HPDE6-E6E7 (cell line): Measurements from ENCODE around the gene SUPT4H1.
A peak's percentile ranks its signal among the peaks of the same experiment; 100 is the strongest.

ENCODE experiments used
- DNase-seq: peaks from one replicate; pipeline ENCODE4 v3.0.0; 2011; ENCODE audit warnings: missing footprints; ENCODE audit errors: extremely low spot score

SUPT4H1 gene

DNA sequence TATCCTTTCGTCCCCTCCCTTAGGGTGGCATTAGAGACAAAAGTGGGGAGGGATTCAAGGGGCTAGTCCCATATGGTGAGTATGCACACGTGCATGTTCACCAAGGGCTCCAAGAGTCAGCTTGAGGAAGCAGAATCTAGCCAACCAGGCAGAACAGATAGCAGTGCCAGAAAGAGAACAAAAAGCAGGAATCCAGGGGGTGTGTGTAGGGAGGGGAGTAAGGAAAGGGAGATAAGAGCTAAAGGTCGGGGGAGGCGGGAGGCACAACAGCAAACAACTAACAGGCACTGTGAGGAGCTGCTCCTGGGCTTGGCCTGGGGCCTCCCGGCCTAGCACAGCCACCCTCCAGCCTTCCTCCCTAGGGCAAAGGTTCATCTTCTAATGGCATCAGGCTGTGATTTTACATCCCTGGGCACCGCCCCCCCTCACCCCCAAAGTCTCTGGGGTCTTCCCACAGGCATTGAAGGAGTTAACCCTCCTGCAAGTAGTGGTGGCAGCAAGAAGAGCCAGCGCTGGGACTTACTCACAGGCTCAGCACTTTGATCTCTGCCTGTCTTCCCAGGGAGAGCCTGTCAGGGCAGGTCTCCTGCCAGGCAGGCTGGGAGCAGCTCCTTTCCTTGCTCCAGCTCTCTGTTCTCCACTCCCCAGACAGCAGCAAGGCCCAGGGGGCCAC lies 12.4 kb upstream of the SUPT4H1 start:
- DNase-seq: peak; percentile 83

DNA sequence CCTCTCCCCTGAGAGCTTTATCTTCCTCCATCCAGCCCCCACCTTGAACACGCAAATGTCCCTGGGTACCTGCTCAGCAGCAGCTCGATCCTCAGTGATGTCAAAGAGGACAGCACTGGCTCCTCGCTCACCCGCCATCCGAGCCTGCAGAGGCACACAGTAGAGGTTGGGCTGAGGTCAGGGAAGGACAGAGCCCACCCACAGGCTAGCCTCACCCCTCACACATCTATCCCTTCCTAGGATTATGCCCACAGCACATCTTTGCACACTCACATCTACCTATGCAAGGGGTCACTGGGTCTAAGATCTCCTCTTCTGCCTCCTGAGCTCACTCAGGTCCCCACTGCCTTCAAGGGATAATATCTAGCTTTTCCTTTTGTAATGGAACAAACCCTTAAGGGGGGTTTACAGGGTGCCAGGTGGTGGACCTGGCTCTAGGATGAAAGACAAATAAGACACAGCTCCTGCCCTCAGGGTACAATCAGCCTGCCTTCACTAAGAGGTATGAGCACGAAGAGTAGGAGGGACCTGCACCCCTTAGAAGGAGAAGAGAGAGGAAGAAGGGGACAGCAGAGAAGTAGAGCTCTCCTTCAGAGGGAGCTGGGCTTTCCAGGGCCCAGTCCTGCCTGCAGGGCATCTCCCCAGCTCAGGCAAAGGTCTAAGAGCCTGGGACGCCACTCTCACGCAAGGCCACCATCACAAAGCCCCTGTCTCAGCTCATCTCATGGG lies 11.6 kb upstream of the SUPT4H1 start:
- no peak for DNase-seq

DNA sequence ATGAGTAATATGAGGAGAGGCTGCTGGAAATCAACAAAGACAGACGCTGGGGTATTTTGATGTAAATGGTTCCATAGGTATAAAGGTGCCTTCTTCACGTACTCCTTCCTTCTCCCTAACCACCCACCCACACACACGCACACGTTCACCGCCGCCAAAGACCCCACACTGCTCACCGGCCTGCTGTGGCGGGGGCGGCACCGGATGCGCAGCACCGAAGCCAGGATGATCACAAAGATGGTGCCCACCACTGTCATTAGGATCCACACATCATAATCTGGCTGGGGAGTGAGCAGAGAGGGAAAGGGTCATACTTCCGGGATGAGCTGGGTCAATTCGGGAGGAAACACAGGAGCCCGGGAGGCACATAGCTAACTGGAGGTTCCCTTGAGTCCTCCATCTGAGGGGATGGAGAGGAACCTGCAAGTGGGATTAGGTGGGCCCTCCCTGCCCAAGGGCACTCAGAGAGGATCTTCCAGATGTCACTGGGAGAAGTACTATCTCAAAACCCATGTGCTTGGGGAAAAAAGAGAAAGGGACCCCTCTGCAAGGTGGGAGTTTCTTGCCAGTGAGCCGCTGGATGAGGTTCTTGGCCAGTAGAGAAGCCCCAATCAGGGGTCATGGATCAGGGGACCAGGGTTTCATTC lies 10.5 kb upstream of the SUPT4H1 start:
- no peak for DNase-seq

DNA sequence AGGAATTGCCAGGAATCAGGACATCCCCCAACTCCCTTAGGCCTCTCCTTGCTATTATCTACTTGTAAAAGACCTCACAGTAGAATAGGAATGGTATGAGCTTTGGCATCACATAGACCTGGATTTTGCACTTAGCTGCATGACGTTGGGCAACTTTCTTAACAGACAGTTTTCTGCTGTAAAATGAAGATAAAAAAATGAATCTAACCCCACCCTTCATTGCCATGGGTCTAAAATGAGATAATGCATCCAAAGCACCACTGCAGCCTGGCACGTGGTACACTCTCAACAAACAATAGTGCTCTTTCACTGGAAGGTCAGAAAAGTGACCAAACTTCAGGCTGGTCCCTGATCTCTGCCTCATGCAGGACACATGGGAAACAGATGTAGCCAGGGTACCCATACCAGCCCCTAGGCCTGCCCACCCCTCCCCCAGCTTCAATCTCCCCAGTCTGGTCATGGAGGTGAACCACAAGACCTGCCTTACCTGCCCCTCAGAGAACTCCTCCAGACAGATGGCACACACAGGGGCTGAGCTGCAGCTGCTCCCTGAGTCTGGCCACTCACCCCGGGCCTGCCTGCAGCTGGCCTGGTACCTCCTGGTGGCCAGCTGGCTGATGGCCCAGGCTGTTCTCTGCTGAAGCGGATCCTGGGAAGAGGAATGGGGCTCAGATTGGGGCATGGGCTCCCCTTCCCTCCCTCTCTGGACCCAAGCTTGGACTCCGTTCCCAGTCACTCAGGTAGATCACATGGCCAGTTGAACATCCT lies 8.5 kb upstream of the SUPT4H1 start:
- no peak for DNase-seq

DNA sequence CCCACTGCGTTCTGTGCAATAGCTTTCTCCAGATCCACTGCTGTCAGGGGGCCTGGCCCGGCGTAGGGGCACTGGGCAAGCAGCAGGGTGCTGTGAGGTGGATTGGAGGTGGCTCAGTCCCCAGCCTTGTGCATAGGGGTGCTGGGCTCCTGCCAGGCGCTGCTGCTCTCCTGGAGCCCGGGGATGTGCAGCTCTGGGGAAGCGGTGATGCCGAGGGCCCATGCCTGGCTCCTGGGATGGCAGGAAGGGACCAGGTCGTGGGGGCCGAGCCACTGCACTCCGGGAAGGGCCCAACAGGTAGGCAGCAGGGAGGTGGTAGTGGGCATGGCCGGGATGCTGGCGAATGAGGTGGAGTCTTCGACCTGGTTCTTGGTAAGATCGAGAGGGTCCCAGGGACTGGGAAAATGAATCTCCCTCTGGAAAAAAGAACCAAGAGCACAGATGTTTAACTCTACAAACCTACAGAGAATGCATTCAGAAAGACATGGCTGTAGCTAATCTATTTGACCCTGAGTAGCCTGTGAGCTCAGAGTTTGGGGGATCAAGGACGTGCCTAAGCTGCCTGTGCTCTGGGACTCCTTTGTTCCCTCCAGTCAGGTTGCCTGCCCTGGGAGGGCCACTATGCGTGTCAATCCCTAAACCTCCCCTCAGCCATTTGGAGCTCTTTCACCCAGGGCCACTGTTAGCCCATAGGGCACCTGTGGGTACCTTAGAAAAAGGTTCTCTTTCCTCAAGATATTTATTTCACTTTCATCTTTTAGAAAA lies 6.6 kb upstream of the SUPT4H1 start:
- DNase-seq: no peak

DNA sequence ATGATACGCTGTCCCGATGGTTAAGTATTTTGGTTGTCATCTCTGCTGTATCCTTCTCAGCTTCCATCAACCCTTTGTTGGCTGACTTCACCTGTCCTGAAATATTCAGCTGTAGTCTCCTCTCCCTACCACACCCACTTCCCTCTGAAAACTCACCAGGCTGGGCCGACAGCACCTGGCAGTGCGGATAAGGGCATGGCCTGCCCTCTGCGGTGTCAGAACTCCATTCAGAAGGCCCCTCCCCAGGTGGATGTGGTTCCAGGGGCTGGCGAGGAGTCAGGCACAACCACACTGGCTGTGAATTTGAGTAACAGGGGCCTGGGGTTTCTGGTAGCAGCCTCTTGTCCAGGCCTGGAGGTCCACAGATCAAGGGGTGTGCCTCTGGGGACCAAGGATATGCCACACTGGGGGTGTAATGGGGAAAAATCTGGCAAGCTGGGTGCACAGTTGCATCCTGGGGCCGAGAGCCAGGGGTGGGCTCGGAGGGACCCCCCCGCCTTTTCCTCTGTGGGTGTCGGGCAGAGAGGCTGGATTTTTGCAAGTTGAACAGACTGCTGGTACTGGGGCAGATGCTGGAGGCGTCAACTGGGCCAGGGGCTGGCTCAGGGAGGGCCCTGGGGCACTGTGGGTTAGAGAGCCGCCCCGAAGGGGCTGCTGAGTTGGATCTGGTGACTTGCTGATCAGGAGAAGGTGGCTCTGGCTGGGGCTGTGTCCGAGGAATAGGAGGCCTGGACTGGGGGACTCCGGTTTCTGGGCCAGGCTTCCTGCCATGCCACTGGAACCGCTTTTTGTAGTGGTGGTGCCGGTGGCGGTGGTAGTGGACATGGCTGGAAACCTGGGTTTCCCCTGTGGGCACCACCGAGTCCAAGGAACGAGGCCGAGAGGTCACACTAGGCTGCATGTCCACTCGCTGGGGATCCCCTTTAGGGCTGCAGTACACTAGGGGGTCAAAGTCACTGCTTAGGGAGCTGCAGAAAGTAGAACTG lies 5.6 kb upstream of the SUPT4H1 start:
- DNase-seq: no peak

DNA sequence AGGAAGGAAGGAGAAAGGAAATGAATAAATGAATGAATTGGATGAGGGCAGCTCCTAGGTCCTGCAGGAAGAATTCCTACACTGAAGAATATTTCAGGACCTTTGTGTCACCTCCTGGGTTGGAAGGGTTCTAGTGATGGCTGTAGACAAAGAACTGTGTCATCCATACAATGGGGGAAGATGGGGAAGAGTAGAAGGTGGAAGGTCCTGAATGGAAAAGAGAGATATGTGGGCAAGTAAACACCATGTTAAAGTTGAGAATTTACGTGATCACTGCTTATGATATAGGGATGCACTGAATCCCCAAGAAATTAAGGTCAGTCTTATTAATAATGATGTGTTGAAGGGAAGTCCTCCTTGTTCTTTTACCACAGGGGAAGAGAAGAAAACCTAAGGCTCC lies 4.2 kb upstream of the SUPT4H1 start:
- no peak for DNase-seq

DNA sequence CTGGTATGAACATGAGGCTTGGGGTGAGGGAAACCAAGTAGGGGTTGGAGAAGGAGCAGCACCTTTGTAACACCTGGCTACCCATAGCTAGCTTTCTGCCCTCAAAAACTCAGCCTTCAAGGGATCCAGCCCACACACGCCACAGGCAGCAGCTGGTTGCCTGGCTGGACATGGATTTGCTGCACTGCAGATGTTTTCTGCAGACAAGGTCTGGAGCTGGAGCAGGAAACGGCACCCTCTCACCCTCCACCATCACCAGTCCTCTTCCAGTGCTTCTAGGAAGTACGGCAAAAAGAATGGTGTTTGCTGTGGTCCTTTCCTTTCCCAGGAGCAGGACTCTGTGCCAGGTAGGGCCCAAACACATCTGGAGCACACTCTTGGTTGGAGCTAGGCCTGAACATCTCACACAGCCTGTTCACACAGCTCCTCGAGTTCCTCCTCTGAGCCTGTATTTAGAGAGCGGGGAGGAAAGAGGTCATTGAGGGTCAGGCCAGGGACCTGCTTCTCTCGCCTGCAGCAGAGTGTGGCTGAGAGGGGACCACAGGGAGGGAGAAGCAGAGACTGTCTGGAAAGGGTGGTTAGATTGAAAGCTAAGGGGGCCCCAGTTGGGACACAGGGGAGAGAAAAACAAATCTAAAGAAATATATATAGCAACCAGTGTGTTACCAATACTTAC lies 2.7 kb upstream of the SUPT4H1 start:
- no peak for DNase-seq

DNA sequence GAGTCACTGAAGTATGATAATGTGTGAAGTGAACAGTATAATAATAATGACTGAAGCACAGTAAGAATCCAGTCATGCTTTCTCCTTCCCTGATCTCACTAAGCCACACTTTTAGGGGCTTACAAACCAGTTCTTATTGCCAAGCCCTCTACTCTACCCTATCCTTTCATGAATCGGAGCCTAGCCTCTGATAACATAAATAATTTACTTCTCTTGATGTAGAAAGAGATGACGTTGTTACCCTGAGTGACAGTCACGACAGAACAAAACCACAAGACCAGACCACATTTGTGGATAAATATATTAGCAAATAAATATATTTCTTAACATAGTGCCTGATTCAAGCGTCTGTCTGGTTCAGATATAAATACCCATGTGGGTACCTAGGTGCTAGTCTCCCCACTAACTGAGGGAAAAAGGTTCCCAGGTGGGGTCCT lies 1.4 kb upstream of the SUPT4H1 start:
- DNase-seq: no peak

DNA sequence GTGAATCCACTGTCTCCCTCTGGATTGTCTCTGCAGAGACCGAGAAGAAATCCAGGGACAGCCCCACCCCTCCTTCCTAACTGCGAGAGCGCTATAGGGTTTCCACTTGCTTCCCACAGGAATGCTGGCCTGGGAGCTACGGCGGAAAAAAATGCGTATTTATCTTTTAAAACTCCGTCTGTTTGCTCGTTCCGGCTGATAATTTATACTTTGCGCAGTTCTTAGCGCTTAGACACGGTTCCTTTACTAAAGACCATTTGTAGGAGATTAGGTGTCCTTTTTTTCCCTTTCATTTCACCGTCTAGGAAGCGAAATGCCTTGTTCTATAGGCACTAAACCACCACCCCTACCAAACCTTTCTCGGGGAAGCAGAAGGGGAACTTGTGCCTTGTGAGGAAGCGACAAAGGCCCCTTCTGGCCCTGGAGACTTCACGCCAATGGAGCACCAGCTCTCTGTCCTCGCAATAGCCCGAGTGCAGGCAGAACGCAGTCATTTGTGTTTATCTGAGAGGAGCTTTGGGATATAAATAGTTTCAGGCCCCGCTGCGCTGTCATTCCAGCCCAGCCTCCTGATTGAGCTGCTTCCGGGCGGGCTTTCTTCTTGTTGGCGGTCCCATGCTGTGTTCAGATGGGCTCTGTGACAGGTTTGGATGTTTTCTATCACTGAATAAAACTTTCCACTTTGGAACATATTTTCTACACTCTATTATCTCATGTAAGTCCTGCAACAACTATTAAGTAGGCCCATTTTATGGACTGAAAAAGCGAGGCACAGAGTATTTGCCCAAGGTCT lies 791 bp upstream of the SUPT4H1 start:
- peak; percentile 43 for DNase-seq

DNA sequence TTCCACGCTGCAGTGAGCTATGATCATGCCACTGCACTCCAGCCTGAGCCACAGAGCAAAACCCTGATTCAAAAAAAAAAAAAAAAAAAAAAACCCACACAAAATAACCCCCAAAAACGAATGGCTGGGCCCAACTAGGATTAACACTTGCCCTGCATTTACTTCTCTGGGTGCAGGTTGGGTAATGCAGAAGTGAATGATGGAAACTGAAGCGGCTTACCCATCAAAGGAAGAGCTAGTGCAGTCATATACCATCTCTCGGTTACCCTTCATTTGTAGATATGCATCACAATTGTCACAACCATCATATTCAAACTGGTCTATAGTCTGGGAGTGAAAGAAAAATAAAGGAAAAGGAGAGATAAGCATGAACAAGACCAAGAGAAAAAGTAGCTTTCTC lies 819 bp downstream of the SUPT4H1 start:
- no peak for DNase-seq

DNA sequence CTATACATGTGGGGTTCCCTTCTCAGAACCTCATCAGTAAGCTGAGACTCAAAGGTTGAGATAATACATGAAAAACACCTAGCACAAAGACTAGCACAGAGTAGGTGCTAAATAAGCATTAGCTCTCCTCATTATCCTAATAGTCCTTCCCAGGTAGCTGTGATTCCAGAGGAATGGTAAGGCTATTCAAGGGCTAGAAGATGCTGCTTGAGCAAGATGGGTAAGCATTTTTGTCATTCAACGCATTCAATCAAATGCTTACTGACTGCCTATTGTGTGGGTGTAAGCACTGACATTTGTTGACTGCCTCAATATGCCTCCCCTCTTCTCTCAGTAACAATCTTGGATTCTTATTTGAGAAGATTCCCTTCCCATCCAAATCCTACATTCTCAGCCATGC lies 4.0 kb downstream of the SUPT4H1 start:
- no peak for DNase-seq

DNA sequence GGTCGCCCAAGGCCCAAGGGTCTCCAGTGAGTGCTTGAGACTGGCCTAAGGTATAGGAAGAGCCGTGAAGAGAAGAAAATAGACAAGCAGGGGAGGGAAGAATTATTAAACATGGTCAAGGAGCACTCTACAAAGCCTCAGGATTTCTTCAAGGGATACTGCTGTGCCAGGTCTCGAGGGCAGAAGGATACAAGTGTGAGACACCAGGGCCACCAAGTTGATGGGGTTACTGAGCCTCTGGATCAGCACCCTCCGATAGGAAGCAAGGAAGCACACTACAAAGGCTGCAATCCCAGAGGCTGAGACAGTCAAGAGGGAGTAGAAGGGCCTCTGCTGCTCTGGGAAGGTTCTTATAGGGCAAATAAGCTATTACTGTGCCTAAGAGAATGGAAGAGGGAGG lies 6.5 kb downstream of the SUPT4H1 start:
- DNase-seq: no peak

DNA sequence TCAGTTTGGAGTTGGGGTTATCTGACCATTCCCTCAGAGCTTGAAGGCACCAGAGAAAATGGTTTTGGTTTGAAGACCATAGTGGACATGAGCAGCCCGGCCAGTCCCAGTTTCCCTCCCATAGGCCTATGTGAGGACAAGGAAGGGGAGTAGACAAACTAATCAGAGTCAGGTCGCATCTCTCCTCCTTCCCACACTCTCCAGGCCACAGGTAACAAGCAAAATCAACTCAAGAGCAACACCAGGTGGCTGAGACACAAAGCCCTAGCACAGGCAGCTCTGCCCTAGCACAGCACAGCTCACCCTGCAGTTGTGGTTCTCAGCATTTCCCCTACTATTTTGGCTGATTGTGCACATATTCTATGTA lies 7.2 kb downstream of the SUPT4H1 start:
- no peak for DNase-seq

DNA sequence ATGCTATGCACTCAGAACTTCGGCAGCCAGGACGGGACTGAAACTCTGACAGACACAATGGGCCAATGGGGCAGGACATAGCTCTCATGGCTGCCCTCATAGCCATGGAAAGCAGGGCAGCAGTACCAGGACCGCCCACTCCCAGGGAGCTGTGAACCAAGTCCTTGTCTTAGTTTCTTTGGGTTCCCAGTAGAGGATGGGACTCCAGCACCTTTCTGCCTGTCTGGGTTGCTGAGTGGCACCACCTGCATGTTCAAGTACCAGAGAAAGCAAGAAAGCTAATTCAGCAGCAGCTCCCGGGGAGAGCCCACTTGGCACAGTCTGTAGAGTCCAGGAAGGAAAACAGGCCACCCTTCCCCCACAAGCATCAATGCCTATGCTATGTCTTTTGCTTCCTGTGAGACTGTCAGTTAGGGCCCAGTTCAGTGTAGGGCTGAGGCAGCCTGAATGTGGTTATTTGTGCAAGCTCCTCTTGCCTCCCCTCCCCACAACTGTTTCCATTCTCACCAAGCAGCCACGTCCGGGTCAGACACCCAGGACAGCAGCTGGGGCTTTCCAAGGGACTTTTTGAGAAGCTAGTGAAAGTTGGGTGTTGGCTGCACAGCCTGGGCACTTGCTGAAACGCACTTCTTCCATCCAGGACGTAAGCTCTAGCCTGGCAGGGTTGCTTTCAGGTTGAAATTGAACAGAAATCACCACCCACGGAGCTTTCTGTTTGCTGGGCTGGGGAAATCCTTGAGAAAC lies 7.8 kb downstream of the SUPT4H1 start:
- no peak for DNase-seq

DNA sequence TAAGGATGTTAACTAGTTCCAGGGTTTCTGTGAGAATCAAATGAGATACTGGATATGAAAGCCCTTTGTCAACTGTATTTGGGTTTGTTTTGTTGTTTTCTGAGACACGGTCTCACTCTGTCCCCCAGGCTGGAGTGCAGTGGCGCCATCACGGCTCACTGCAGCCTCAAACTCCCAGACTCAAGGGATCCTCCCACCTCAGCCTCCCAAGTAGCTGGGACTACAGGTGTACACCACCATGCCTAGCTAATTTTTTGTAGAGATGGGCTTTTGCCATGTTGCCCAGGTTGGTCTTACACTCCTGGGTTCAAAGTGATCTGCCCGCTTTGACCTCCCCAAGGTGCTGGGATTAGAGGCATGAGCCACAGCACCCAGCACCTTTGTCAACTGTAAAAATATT lies 8.9 kb downstream of the SUPT4H1 start:
- no peak for DNase-seq

DNA sequence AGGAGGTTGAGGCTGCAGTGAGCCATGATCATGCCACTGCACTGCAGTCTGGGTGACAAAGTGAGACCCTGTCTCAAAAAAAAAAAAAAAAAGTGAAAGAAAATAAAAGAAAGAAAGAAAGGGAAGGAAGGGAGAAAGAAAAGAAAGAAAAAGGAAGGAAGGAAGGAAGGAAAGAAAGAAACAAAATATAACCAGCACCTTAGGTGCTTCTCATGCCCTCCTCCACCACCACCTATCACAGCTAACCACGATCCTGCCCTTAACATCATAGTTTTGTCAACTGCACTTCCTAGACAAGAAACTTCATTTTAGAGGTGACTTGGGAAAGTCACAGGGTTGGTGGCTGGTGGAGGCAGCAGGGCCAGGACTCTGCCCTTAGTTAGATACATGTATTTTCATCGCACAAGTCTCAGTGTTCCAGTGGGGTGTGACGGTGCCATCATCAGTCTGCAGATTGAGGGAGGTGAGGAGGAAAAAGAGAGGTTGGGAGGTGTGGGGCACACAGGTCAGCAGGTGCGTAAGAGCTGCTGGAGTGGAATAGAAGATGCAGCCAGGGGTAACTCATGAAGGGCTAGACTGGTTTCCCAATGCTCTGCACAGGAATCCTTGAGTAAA lies 10.0 kb downstream of the SUPT4H1 start:
- no peak for DNase-seq
